SK-N-SH treated with all-trans-retinoic acid at 6 μM for 48 hours (cell line): ENCODE results near the gene TBCA.

Experiments used
- RARB ChIP-seq: fragments of 250-450 bp; sonication (Bioruptor Pico); IDR thresholded peaks from 2 replicates; pipeline ENCODE4 v1.8.0; 2021; ENCODE audit warnings: mild to moderate bottlenecking, moderate library complexity
- ZFP30 ChIP-seq: fragments of 450-650 bp; formaldehyde crosslinking; IDR thresholded peaks from 2 replicates; pipeline ENCODE4 v1.5.0; 2022; ENCODE audit warnings: mild to moderate bottlenecking, moderate library complexity
- ZNF70 ChIP-seq: fragments of 450-650 bp; formaldehyde crosslinking; IDR thresholded peaks from 2 replicates; pipeline ENCODE4 v1.5.0; 2020; ENCODE audit warnings: mild to moderate bottlenecking, moderate library complexity
- TF ChIP-seq, protein P1 (sequence below): fragments of 250-450 bp; sonication (Bioruptor Pico); IDR thresholded peaks from 2 replicates; pipeline ENCODE4 v1.5.1; 2021; ENCODE audit warnings: mild to moderate bottlenecking, moderate library complexity

DNA sequence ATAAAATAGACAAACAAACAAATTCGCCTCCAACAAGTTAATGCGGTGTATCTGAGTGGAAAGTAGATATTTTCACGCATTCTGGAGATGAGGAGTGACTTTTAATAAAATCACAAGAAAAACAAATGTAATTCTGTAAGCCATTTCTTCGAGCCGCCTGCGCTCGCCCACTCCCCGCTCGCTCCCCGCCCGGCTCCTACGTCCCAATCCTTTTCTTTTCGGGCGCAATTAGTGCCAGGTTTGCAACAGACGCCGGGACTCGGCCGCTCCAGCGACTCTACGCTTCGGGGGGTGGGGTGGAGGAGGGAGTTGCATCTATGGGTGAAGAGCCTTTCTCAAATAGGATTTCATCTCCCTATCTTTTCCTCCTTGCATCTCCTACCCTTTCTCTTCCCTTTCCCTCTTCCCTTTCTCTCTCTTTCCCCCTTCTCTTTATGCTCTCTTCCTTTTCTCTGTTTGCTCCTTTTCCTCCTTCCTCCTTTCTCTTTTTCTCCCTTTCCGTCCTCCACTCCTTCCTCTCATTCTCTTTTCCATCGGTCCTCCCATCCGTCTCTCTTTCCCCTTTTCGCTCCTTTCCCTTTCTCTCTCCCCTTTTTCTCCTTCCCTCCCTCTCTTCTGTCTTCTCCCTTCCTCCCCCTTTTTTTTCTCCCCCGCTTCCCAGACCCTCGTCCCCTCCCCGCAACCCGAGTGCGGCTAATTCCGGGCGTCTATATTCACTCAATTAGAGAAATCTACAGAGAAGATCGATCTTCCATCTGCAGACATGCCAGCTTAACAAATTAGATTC lies 131.6 kb downstream of the TBCA start:
- TF ChIP-seq, protein P1, sequence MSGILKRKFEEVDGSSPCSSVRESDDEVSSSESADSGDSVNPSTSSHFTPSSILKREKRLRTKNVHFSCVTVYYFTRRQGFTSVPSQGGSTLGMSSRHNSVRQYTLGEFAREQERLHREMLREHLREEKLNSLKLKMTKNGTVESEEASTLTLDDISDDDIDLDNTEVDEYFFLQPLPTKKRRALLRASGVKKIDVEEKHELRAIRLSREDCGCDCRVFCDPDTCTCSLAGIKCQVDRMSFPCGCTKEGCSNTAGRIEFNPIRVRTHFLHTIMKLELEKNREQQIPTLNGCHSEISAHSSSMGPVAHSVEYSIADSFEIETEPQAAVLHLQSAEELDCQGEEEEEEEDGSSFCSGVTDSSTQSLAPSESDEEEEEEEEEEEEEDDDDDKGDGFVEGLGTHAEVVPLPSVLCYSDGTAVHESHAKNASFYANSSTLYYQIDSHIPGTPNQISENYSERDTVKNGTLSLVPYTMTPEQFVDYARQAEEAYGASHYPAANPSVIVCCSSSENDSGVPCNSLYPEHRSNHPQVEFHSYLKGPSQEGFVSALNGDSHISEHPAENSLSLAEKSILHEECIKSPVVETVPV, result no peak
- no peak for TF ChIP-seq RARB
- no peak for TF ChIP-seq ZFP30 (CRISPR knock-in tag)
- TF ChIP-seq ZNF70, result no peak
